HepG2 (cell line): ENCODE measurements around the gene BLZF1. TPM values are rescaled to one million over a fixed set of nuclear protein-coding genes. Genes with fewer than 3 reads are reported as not detected.
"Not testable (repeated sequence)": the region's sequence is repeated elsewhere in the genome, so short reads cannot be mapped to it uniquely, and the experiment has no call there.

Experiments used
- ATAC-seq: fragments of 200-7000 bp; cut with Tn5 transposase; 3 replicates; pipeline ENCODE4 v1.9.1; 2020; ENCODE audit warnings: mild to moderate bottlenecking, moderate library complexity
- BruUV-seq: library from RNA; stranded (reverse); fragments of 400-500 nt; replicated peaks from 2 replicates; lab custom pipeline; 2021; lab: Mats Ljungman, UMichigan
- CTCF ChIA-PET: fragments of 300-600 bp; formaldehyde crosslinking; extraction: SDS; loops from one replicate; lab custom pipeline; 2021; ENCODE audit warnings: low total read pairs, inconsistent platforms, low intra/inter-chr PET ratio; lab: Yijun Ruan, JAX
- POLR2A ChIA-PET: fragments of 350-600 bp; sonication (Branson Sonifier 250); formaldehyde crosslinking; loops from one replicate; lab custom pipeline; 2020; ENCODE audit warnings: antibody characterized with exemption, inconsistent platforms; lab: Yijun Ruan, JAX
- DNase-seq: peaks from one replicate; pipeline ENCODE4 v3.0.0-alpha.2; 2015; ENCODE audit warnings: low spot score
- FAIRE-seq: peaks from 3 replicates; lab custom pipeline; 2011; peaks lifted over from hg19 to GRCh38; lab: Jason Lieb, UNC
- H2AFZ ChIP-seq: one replicate; pipeline ENCODE4 v1.6.1; 2011; ENCODE audit warnings: low read length, inconsistent platforms
- H3K27ac ChIP-seq: fragments of 300-600 bp; 3 replicates; pipeline ENCODE4 v1.8.0; 2011; ENCODE audit warnings: mixed run types, mild to moderate bottlenecking, mixed read lengths, low read length, inconsistent platforms; ENCODE audit not compliant: insufficient read depth; ENCODE audit errors: extremely low read length
- H3K27me3 ChIP-seq, 2 experiments: fragments of 200-600 bp in 1 of 2; 2 replicates in 1 of 2; 3 replicates in 1 of 2; pipeline versions ENCODE4 v1.6.0 to v1.8.0; 2011; ENCODE audit warnings: low read length in 2 of 2, mild to moderate bottlenecking in 2 of 2, moderate library complexity in 2 of 2, inconsistent platforms in 1 of 2; ENCODE audit not compliant: insufficient read depth in 2 of 2, control insufficient read depth in 1 of 2
- H3K36me3 ChIP-seq, 2 experiments: fragments of 200-600 bp in 1 of 2; replicated peaks in 1 of 2; 2 replicates in 1 of 2; 3 replicates in 1 of 2; pipeline versions ENCODE4 v1.5.1 to v1.8.0; 2011; ENCODE audit warnings: low read length in 2 of 2, inconsistent platforms in 1 of 2; ENCODE audit not compliant: insufficient read depth in 2 of 2, control insufficient read depth in 1 of 2
- H3K4me1 ChIP-seq: 2 replicates; pipeline ENCODE4 v1.5.1; 2012; ENCODE audit warnings: low read length, inconsistent platforms; ENCODE audit not compliant: insufficient read depth
- H3K4me2 ChIP-seq: 2 replicates; pipeline ENCODE4 v1.6.0; 2011; ENCODE audit warnings: low read depth, low read length, inconsistent platforms
- H3K4me3 ChIP-seq, 3 experiments: fragments of 200-600 bp in 1 of 3; sonication (generic), shearing (Covaris generic) in 1 of 3; replicated peaks in 1 of 3; 2 replicates each; pipeline ENCODE4 v1.5.1; 2011 to 2016; ENCODE audit warnings: low read length in 3 of 3, inconsistent platforms in 2 of 3, low read depth in 2 of 3, mild to moderate bottlenecking in 2 of 3, control low read depth in 1 of 3, mixed read lengths in 1 of 3; ENCODE audit not compliant: insufficient read depth in 1 of 3
- H3K79me2 ChIP-seq: one replicate; pipeline ENCODE4 v1.6.1; 2011; ENCODE audit warnings: low read length, inconsistent platforms; ENCODE audit not compliant: insufficient read depth
- H3K9ac ChIP-seq: 2 replicates; pipeline ENCODE4 v1.6.0; 2011; ENCODE audit warnings: mild to moderate bottlenecking, low read depth, low read length, inconsistent platforms; ENCODE audit not compliant: insufficient read depth
- H3K9me3 ChIP-seq: 2 replicates; pipeline ENCODE4 v1.5.1; 2012; ENCODE audit warnings: mild to moderate bottlenecking, low read length
- H4K20me1 ChIP-seq: 2 replicates; pipeline ENCODE4 v1.6.0; 2011; ENCODE audit warnings: inconsistent platforms, mild to moderate bottlenecking, low read length, moderate library complexity; ENCODE audit not compliant: insufficient read depth
- DDIT3 ChIP-seq: sonication (generic); formaldehyde crosslinking; IDR thresholded peaks from 2 replicates; pipeline ENCODE4 v1.4.0; 2020; ENCODE audit warnings: mild to moderate bottlenecking, missing genetic modification reagents
- FOXA1 ChIP-seq, 2 experiments: fragments of 450-650 bp in 1 of 2; sonication (generic) in 1 of 2; formaldehyde crosslinking in 1 of 2; IDR thresholded peaks; 2 replicates each; pipeline versions ENCODE4 v1.4.0 to v1.6.1; 2016 to 2020; ENCODE audit warnings: missing genetic modification reagents in 1 of 2
- MED13 ChIP-seq: sonication (generic); formaldehyde crosslinking; IDR thresholded peaks from 2 replicates; pipeline ENCODE4 v1.5.0; 2020; ENCODE audit warnings: missing genetic modification reagents
- NCOA2 ChIP-seq: sonication (generic); formaldehyde crosslinking; IDR thresholded peaks from 2 replicates; pipeline ENCODE4 v1.8.0; 2022; ENCODE audit warnings: inconsistent platforms
- NR1H2 ChIP-seq: sonication (generic); formaldehyde crosslinking; IDR thresholded peaks from 2 replicates; pipeline ENCODE4 v1.8.1; 2022; ENCODE audit warnings: low read depth, missing genetic modification reagents, borderline replicate concordance
- SP4 ChIP-seq: sonication (generic); formaldehyde crosslinking; IDR thresholded peaks from 2 replicates; pipeline ENCODE4 v1.8.1; 2023; ENCODE audit warnings: mild to moderate bottlenecking, missing genetic modification reagents
- ZFX ChIP-seq: sonication (generic); formaldehyde crosslinking; IDR thresholded peaks from 2 replicates; pipeline ENCODE4 v1.4.0; 2020; ENCODE audit warnings: mild to moderate bottlenecking, low read depth, missing genetic modification reagents, moderate library complexity
- ZNF318 ChIP-seq: sonication (generic); formaldehyde crosslinking; IDR thresholded peaks from 2 replicates; pipeline ENCODE4 v1.4.0; 2020; ENCODE audit warnings: mild to moderate bottlenecking, missing genetic modification reagents
- ZNF331 ChIP-seq: sonication (generic); formaldehyde crosslinking; IDR thresholded peaks from 2 replicates; pipeline ENCODE4 v1.4.0; 2020; ENCODE audit warnings: missing genetic modification reagents
- ZNF44 ChIP-seq: sonication (generic); formaldehyde crosslinking; IDR thresholded peaks from 2 replicates; pipeline ENCODE4 v1.5.1; 2020; ENCODE audit warnings: mild to moderate bottlenecking, missing genetic modification reagents
- ZNF644 ChIP-seq: IDR thresholded peaks from 2 replicates; pipeline ENCODE4 v1.6.1; 2016; ENCODE audit warnings: low read depth
- WGBS: methylation state at CpG from one replicate; pipeline ENCODE4 v1.1.6; 2017; ENCODE audit warnings: low lambda C conversion rate; 5-methylcytosine and 5-hydroxymethylcytosine counted together
- in situ Hi-C: cut with HindIII; loops from 2 replicates; pipeline ENCODE4 v1.10.0; 2017; ENCODE audit warnings: low pct_unique_long_range_greater_than_20kb; ENCODE audit not compliant: extremely low pct_ligation_motif_present
- intact Hi-C: fragments of 100-400 bp; cut with micrococcal nuclease; formaldehyde crosslinking; loops from one replicate; pipeline ENCODE4 v1.10.0; 2022; ENCODE audit not compliant: unreplicated experiment
- polyA plus RNA-seq, 8 experiments: library from polyadenylated mRNA; depleted of rRNA in 3 of 8; stranded (reverse) in 7 of 8; unstranded in 1 of 8; fragments of >200 nt; fragmentation: Illumina TruSeq in 4 of 8; extraction: Trizol in 4 of 8; gene quantifications; 2 replicates each; pipeline versions ENCODE4 v1.2.1 to v1.2.3, GENCODE V29; 2011 to 2016; ENCODE audit warnings: low read depth in 4 of 8, missing spikeins in 1 of 8, mixed read lengths in 1 of 8; ENCODE audit not compliant: insufficient read depth in 1 of 8
- total RNA-seq, 5 experiments: library from RNA; depleted of rRNA; stranded (reverse); fragments of >200 nt; fragmentation: Illumina TruSeq; extraction: Trizol; gene quantifications; 2 replicates each; pipeline ENCODE4 v1.2.3, GENCODE V29; 2016; ENCODE audit warnings: low read depth in 1 of 5
- TF ChIP-seq, protein P1 (sequence below): sonication (generic); formaldehyde crosslinking; IDR thresholded peaks from 2 replicates; pipeline ENCODE4 v1.4.0; 2020; ENCODE audit warnings: mild to moderate bottlenecking, missing genetic modification reagents

Gene BLZF1
- total and polyA plus RNA-seq, 2 of the 13 experiments (the other 11 are each of a cell fraction or from before 2014, with no cell fraction given), result 4.5 to 13.7 TPM

DNA sequence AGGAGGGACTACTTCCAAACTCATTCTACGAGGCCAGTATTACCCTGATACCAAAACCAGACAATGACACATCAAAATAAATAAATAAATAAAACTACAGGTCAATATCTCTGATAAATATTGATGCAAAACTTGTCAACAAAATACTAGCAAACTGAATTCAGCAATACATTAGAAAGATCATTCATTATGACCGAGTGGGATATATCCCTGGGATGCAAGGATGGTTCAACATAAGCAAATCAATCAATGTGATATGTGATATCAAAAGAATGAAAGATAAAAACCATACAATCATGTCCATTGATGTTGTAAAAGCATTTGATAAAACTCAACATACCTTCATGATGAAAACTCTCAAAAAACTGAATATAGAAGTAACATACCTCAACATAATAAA is 37.1 kb upstream of the BLZF1 start (continued):
- TF ChIP-seq ZNF318, result no peak
- TF ChIP-seq, protein P1, sequence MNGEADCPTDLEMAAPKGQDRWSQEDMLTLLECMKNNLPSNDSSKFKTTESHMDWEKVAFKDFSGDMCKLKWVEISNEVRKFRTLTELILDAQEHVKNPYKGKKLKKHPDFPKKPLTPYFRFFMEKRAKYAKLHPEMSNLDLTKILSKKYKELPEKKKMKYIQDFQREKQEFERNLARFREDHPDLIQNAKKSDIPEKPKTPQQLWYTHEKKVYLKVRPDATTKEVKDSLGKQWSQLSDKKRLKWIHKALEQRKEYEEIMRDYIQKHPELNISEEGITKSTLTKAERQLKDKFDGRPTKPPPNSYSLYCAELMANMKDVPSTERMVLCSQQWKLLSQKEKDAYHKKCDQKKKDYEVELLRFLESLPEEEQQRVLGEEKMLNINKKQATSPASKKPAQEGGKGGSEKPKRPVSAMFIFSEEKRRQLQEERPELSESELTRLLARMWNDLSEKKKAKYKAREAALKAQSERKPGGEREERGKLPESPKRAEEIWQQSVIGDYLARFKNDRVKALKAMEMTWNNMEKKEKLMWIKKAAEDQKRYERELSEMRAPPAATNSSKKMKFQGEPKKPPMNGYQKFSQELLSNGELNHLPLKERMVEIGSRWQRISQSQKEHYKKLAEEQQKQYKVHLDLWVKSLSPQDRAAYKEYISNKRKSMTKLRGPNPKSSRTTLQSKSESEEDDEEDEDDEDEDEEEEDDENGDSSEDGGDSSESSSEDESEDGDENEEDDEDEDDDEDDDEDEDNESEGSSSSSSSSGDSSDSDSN (CRISPR knock-in tag), result no peak
- TF ChIP-seq NCOA2 (CRISPR knock-in tag), result no peak
- no peak for TF ChIP-seq ZNF331 (CRISPR knock-in tag)
- no peak for TF ChIP-seq ZFX
- TF ChIP-seq SP4 (CRISPR knock-in tag), result no peak
- no peak for TF ChIP-seq MED13 (CRISPR knock-in tag)
- no peak for TF ChIP-seq ZNF44 (CRISPR knock-in tag)
- TF ChIP-seq ZNF644 (CRISPR knock-in tag), result no peak
- TF ChIP-seq FOXA1 (IDR thresholded peaks at IDR 0.05), result no peak
- TF ChIP-seq FOXA1 (CRISPR knock-in tag; IDR thresholded peaks at IDR 0.05), result no peak
- no peak for TF ChIP-seq DDIT3 (CRISPR knock-in tag)
- TF ChIP-seq NR1H2 (CRISPR knock-in tag), result no peak

DNA sequence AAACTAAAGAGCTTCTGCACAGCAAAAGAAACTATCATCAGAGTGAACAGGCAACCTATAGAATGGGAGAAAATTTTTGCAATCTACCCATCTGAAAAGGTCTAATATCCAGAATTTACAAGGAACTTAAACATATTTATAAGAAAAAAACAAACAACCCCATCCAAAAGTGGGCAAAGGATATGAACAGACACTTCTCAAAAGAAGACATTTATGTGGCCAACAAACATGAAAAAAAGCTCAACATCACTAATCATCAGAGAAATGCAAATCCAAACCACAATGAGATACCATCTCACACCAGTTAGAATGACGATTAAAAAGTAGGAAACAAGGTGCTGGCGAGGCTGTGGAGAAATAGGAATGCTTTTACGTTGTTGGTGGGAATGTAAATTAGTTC is 33.3 kb upstream of the BLZF1 start:
- WGBS, result 98% methylated on average over 3 of the region's 3 CpGs
- ATAC-seq, FAIRE-seq, DNase-seq, in situ Hi-C loops, H3K27me3 ChIP-seq, BruUV-seq, H3K36me3 ChIP-seq, H3K4me2 ChIP-seq, intact Hi-C loops, H3K9ac ChIP-seq, H2AFZ ChIP-seq, H4K20me1 ChIP-seq, H3K9me3 ChIP-seq, H3K4me3 ChIP-seq, POLR2A ChIA-PET, H3K79me2 ChIP-seq, H3K4me1 ChIP-seq, CTCF ChIA-PET, H3K27ac ChIP-seq: not testable (repeated sequence)
